Endothelial cell of umbilical vein (primary cell): ENCODE measurements around the gene PARP6. TPM values are rescaled to one million over a fixed set of nuclear protein-coding genes. Genes with fewer than 3 reads are reported as not detected.

Experiments
- BruUV-seq: library from RNA; stranded (reverse); fragments of 400-500 nt; replicated peaks from 2 replicates; lab custom pipeline; 2021; lab: Mats Ljungman, UMichigan
- CTCF ChIA-PET: fragments of 300-600, 350-600 bp; sonication (Branson Sonifier 250); formaldehyde crosslinking; loops from one replicate; lab custom pipeline; 2021; ENCODE audit warnings: antibody characterized with exemption, inconsistent platforms; lab: Charles Lee
- POLR2A ChIA-PET: fragments of 300-600, 350-600 bp; sonication (Branson Sonifier 250); formaldehyde crosslinking; loops from one replicate; lab custom pipeline; 2021; ENCODE audit warnings: antibody characterized with exemption, inconsistent platforms; lab: Charles Lee
- DNase-seq: peaks from one replicate; pipeline ENCODE4 v3.0.0-alpha.2; 2011; ENCODE audit warnings: low read depth, low spot score
- FAIRE-seq: peaks from 2 replicates; lab custom pipeline; 2011; peaks lifted over from hg19 to GRCh38; lab: Jason Lieb, UNC
- H2AFZ ChIP-seq: 2 replicates; pipeline ENCODE4 v1.6.0; 2012; ENCODE audit warnings: low read depth, low read length, control low read depth, inconsistent platforms
- H3K27ac ChIP-seq: 2 replicates; pipeline ENCODE4 v1.5.1; 2011; ENCODE audit warnings: low read depth, mild to moderate bottlenecking, control low read depth, low read length, moderate library complexity; ENCODE audit not compliant: insufficient read depth
- H3K27me3 ChIP-seq, 2 experiments: 2 replicates each; pipeline versions ENCODE4 v1.6.0 to v1.6.1; 2011; ENCODE audit warnings: low read length in 2 of 2, mixed read lengths in 1 of 2; ENCODE audit not compliant: control insufficient read depth in 2 of 2, insufficient read depth in 2 of 2
- H3K36me3 ChIP-seq, 2 experiments: 2 replicates in 1 of 2; 3 replicates in 1 of 2; pipeline ENCODE4 v1.5.1; 2011; ENCODE audit warnings: low read length in 2 of 2, mild to moderate bottlenecking in 1 of 2, moderate library complexity in 1 of 2; ENCODE audit not compliant: control insufficient read depth in 2 of 2, insufficient read depth in 2 of 2; ENCODE audit errors: extremely low read depth in 1 of 2
- H3K4me1 ChIP-seq: 3 replicates; pipeline ENCODE4 v1.5.1; 2011; ENCODE audit warnings: mild to moderate bottlenecking, low read length; ENCODE audit not compliant: control insufficient read depth, insufficient read depth; ENCODE audit errors: extremely low read depth
- H3K4me2 ChIP-seq: 2 replicates; pipeline ENCODE4 v1.6.1; 2011; ENCODE audit warnings: low read length, control low read depth, mixed read lengths; ENCODE audit not compliant: insufficient read depth
- H3K4me3 ChIP-seq, 3 experiments: fragments of 200-600 bp in 1 of 3; sonication (generic), shearing (Covaris generic) in 1 of 3; replicated peaks in 1 of 3; 2 replicates each; pipeline ENCODE4 v1.5.1; 2011 to 2016; ENCODE audit warnings: control low read depth in 3 of 3, low read length in 3 of 3, mild to moderate bottlenecking in 2 of 3, inconsistent platforms in 1 of 3, low read depth in 1 of 3, moderate library complexity in 1 of 3; ENCODE audit not compliant: insufficient read depth in 1 of 3
- H3K79me2 ChIP-seq: 2 replicates; pipeline ENCODE4 v1.6.0; 2012; ENCODE audit warnings: low read length, inconsistent platforms; ENCODE audit not compliant: control insufficient read depth, insufficient read depth
- H3K9ac ChIP-seq: replicated peaks from 2 replicates; pipeline ENCODE3; 2011; ENCODE audit warnings: low read length, control low read depth; ENCODE audit not compliant: insufficient read depth; ENCODE audit errors: extremely low read depth
- H3K9me1 ChIP-seq: replicated peaks from 3 replicates; pipeline ENCODE4 v1.6.0; 2011; ENCODE audit warnings: mild to moderate bottlenecking, low read length; ENCODE audit not compliant: control insufficient read depth, insufficient read depth; ENCODE audit errors: extremely low read depth
- H3K9me3 ChIP-seq: replicated peaks from 2 replicates; pipeline ENCODE4 v1.5.1; 2012; ENCODE audit warnings: low read length, inconsistent platforms; ENCODE audit not compliant: control insufficient read depth, insufficient read depth
- H4K20me1 ChIP-seq: replicated peaks from 2 replicates; pipeline ENCODE3; 2011; ENCODE audit warnings: mild to moderate bottlenecking, low read length; ENCODE audit not compliant: control insufficient read depth, insufficient read depth; ENCODE audit errors: extremely low read depth
- CTCF ChIP-seq, 2 donors: IDR thresholded peaks; 1 replicate in 1 of 2; 2 replicates in 1 of 2; pipeline ENCODE4 v1.5.1; 2011; ENCODE audit warnings: low read length in 2 of 2, mild to moderate bottlenecking in 2 of 2, moderate library complexity in 2 of 2, control low read depth in 1 of 2, inconsistent platforms in 1 of 2, low read depth in 1 of 2; ENCODE audit not compliant: insufficient read depth in 1 of 2; ENCODE audit errors: extremely low read depth in 1 of 2
- EZH2 ChIP-seq: IDR thresholded peaks from 2 replicates; pipeline ENCODE4 v1.6.1; 2012; ENCODE audit warnings: borderline replicate concordance, low read depth, mild to moderate bottlenecking, moderate library complexity, low read length, inconsistent platforms; ENCODE audit not compliant: severe bottlenecking
- FOS ChIP-seq: IDR thresholded peaks from 2 replicates; pipeline ENCODE4 v1.6.1; 2011; ENCODE audit warnings: mild to moderate bottlenecking, low read length, moderate library complexity, borderline replicate concordance; ENCODE audit not compliant: insufficient read depth
- GATA2 ChIP-seq: IDR thresholded peaks from 2 replicates; pipeline ENCODE4 v1.7.0; 2011; ENCODE audit warnings: low read depth, mild to moderate bottlenecking, moderate library complexity, mixed read lengths, low read length; ENCODE audit not compliant: insufficient read length, insufficient read depth
- JUN ChIP-seq: IDR thresholded peaks from 2 replicates; pipeline ENCODE4 v1.6.1; 2011; ENCODE audit warnings: borderline replicate concordance, low read depth; ENCODE audit not compliant: insufficient read length, insufficient read depth
- MYC ChIP-seq: IDR thresholded peaks from one replicate; pipeline ENCODE4 v1.6.1; 2011; ENCODE audit warnings: mild to moderate bottlenecking, low read depth, low read length
- POLR2A ChIP-seq: IDR thresholded peaks from 2 replicates; pipeline ENCODE4 v1.6.1; 2012; ENCODE audit warnings: low read depth, mild to moderate bottlenecking, control low read depth, low read length
- POLR2AphosphoS5 ChIP-seq: IDR thresholded peaks from 2 replicates; pipeline ENCODE4 v1.6.1; 2012; ENCODE audit warnings: low read depth, mild to moderate bottlenecking, control low read depth, low read length, moderate library complexity; ENCODE audit not compliant: insufficient read depth
- dilution Hi-C: fragments of 300-500 bp; cut with MboI; formaldehyde crosslinking; loops from one replicate; pipeline ENCODE4 v1.15.0; 2019; ENCODE audit warnings: low sequenced_read_pairs; ENCODE audit not compliant: extremely low pct_ligation_motif_present
- intact Hi-C: fragments of 100-400 bp; cut with micrococcal nuclease; formaldehyde crosslinking; loops from one replicate; pipeline ENCODE4 v1.10.0; 2022
- polyA plus RNA-seq, 4 experiments: library from polyadenylated mRNA; depleted of rRNA in 3 of 4; stranded (reverse) in 3 of 4; unstranded in 1 of 4; fragments of >200 nt; gene quantifications; 2 replicates each; pipeline versions ENCODE4 v1.2.1 to v1.2.3, GENCODE V29; 2011 to 2012; ENCODE audit warnings: missing spikeins in 1 of 4
- total RNA-seq: library from RNA; stranded (reverse); gene quantifications from 2 replicates; pipeline ENCODE4 v1.2.3, GENCODE V29; 2021

PARP6 gene
- total and polyA plus RNA-seq, 2 donors (not counting 3 experiments of a cell fraction or from before 2014, with no cell fraction given), result 41.1 to 53.3 TPM

- ChIA-PET CTCF (interaction anchor here (0.5 to 1.2 kb wide), 3 partner anchors 12 to 177 kb away, joined by 3 read pairs; no protein-coding TSS in a partner anchor), POLR2A (no interaction called here)
- H3K27me3 ChIP-seq, result no peaks in the 10 kb centered on the region
- H2AFZ ChIP-seq, result no peak overlapping the region
- no peaks in the 10 kb centered on the region for H3K9me3 ChIP-seq
- no peaks in the 10 kb centered on the region for H4K20me1 ChIP-seq
- no peak overlapping the region for H3K4me2 ChIP-seq
- no peaks in the 10 kb centered on the region for H3K9me1 ChIP-seq
- no peak overlapping the region for H3K4me3 ChIP-seq
- peaks cover 63 to 64% of the 10 kb centered on the region in 2 experiments for H3K36me3 ChIP-seq
- no peak for TF ChIP-seq JUN
- no peak for TF ChIP-seq EZH2
- no peak for TF ChIP-seq MYC
- TF ChIP-seq POLR2AphosphoS5, result no peak
- TF ChIP-seq CTCF (IDR thresholded peaks at IDR 0.05; ENCODE audit: extremely low read depth in 1 of 2, insufficient read depth in 1 of 2, low read depth in 1 of 2, low read length in 2 of 2), result no peak
- no peak for TF ChIP-seq POLR2A
- no peak for TF ChIP-seq GATA2
- TF ChIP-seq FOS, result no peak
- peaks cover 8% of the 10 kb centered on the region for H3K4me1 ChIP-seq
- H3K9ac ChIP-seq, result no peak overlapping the region
- dilution Hi-C loops (no loop called here), intact Hi-C loops (no loop called here)
- no peak overlapping the region for H3K27ac ChIP-seq
- peaks cover 18% of the 10 kb centered on the region for H3K79me2 ChIP-seq
- BruUV-seq, result no TSS peak
- no peak for FAIRE-seq
- no peak for DNase-seq
Measured at GRCh38 chr15:72207558-72208085, 64.7 kb downstream of the PARP6 start.
